UCSD-AML1 (cell line): ENCODE measurements around the gene OR10A3.

Source experiments
- DNase-seq: peaks from one replicate; lab custom pipeline; 2025; ENCODE audit not compliant: unreplicated experiment; lab: John Stamatoyannopoulos, UW

OR10A3 gene

DNA sequence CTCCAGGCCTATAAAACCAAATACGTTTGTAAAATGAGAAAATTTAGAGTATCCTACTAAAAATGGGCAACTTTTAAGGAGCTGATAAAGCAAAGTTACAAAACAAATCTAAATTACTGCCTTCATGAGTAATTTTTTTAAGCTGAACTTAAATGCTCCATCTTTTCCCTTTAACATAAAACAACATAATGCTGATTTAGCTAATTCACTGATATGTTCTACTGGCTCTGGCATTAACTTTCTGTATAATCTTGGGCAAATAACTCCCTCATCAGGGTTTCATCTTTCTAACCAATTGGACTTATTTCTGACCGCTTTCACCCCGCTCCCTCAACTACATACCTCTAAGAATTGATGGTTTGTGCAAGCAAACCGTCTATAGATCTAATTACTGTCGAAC, 362 bp downstream of the OR10A3 start:
- no peak for DNase-seq

DNA sequence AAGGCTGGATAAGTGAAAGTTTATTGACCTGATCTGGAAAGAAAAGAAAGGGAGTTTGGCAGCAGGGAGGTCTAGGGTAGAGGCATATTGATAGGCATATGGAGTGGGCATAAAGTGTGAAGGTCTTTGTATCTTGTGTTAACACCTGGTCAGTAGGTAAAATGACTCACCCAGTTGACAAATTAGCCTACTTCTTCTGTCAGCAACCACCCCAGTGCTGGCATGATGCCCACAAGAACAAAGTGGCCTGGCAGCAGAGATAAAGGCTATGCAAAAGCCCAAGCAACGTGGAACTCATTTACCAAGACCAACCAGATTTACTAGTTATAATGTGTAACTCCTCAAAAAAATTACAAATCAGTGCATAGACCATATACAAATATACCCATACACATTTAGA, 4.9 kb downstream of the OR10A3 start:
- no peak for DNase-seq

DNA sequence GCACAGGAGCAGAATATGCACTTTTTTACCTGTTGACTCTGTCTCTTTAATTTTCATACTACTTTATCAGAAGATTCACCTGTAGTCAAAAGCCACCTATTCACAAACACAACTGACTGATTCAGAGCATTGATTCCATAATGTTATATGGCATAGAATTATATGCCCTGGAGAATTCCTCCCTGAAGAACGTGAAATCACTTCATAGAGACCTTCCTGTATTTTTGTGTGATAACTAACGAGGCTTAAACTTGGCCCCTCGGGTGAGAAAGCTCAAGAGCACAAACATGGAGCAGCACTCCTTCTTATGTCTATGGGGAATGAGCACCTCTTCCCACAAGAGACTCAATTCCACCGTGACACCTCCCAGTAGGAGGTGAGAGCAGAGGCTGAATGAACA, 10.3 kb downstream of the OR10A3 start, which contains the start of gene OR10A6:
Gene OR10A6 (minus strand): TSS at position 101 of the 400 bp plus-strand sequence. CDS start 2,606 bp downstream, outside the sequence.
- DNase-seq = no peak

- no peak for DNase-seq
Observed at GRCh38 chr11:7927635-7928034, 13.9 kb downstream of the OR10A3 start.

DNA sequence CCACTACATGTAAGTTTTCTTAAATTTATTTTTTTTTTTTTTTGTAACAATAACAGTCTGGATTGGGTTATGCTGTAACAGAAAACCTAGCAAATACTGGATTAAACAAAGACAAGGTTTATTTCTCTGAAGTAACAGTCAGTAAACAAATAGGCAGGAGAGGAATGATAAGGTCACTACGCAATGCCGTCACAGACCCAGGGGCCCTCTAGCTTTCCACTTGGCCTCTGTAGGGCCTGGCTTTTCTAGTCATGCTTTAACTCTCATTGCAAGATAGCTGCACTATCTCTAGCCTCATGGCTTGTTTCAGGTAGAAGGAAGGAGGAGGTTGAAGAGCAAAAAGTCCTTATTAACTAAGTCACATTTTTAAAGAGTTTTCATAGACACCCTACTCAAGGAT, 17.0 kb downstream of the OR10A3 start:
- DNase-seq = no peak

DNA sequence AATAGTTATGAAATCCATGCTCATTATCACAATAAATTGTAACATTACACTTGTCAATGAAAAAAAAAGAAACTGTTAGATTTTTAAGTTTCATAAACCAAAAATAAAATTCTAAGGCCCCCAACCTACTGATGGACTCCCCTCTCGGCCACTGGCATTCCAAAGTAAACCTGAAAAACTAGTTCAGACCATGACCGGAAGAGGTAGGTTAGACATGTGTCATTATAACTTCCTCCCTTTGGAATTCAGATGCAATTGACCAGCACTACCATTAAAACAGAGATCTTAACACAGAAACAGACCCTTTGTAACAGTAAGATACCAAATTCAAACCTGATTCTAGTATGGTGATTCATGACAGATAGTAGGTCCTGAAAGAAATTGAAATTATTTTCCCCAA, 23.4 kb downstream of the OR10A3 start:
- no peak for DNase-seq

- no peak for DNase-seq
Observed at GRCh38 chr11:7911011-7911410, 30.5 kb downstream of the OR10A3 start.

- DNase-seq = no peak
Observed at GRCh38 chr11:7910286-7910788, 31.2 kb downstream of the OR10A3 start.

DNA sequence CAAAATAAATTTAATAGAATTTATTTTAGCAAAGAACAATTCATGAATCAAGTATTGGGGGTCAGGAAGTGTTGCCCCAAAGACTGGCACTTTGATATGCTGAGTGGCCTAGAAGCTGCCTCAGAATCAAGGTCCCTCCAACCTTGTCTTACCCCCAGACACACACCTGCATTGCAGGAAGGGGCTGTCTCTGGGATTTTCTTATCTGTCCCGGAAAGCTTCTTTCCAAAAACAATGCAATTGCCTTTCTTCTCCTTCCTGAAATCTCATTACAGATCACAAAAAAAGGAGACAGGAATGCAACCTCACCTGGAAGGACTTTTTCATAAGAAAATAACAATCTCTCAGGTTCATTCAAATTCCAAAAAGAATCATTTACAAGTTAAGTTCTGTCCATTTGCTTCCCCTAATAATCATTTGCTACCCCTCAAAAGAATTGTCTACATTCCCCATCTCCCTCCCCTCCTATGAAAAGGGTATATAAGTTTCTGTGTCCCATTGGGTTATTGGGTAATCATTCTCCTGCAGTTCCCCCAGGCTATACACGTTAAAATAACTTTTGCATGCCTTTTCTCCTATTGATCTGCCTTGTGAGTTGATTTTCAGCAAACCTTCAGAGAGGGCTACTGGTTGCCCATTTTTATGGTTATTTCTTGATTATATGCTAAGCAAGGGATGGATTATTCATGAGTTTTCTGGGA, 31.8 kb downstream of the OR10A3 start:
- no peak for DNase-seq

DNA sequence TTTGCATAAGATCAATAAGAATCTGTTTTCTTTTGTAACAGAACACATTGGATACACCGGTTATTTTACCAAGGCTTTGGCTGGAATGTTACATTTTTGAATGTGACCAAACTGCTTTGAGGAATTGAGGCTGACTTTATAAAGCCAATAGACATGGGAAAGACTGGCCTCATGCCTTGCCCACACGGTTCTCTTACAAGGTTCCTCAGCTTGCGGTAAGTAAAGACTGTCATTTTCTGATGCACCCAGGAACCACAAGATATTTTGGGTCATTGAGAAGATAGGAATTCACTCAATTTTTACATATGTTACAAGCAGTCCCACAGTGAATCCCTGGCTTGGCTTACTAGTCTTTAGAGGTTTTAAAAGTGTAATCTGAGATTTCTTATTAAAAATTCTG, 34.4 kb downstream of the OR10A3 start:
- no peak for DNase-seq

- DNase-seq = no peak
Observed at GRCh38 chr11:7906481-7906880, 35.0 kb downstream of the OR10A3 start.

DNA sequence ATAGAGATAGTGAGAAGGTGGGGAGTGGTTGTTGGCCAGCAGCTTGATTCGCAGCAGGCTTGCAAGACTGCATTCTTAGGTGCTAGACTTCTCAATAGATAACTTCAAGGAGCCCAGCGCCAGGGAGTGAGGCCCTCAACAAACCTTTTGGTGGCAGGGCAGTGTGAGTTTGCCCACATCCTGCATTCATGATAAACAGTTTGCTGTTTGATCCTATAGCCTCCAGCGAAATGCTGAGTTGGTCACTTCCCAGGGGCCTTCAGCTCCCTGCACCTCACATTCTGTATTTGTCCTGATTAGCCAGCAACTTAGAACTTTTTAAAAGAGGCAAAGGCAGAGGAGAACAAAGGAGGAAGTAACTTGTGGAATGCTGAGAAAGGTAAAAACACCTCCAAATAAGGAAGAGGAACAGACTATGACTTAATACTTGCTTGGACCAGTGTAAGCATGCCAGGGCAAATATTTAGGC, 35.5 kb downstream of the OR10A3 start:
- no peak for DNase-seq

- no peak for DNase-seq
Observed at GRCh38 chr11:7905549-7905948, 36.0 kb downstream of the OR10A3 start.

DNA sequence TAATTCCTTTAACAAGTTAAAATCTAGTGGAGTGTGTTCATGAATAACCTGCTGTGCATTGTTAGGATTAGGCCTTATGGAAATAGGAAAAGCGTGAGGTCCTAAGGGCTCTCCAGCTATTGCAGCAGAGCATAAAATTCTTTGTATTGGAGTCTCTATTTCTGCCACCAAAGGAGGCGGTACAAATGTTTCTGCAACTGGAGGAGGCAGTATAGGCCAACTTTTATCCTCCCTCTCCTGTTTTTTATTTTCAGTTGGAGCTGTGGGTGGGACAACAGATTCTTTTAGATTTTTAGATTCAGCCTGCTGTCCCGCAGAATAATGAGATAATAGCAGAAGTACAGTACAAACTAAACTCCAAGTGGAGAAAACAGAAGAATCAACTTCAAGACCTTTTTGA, 36.6 kb downstream of the OR10A3 start:
- no peak for DNase-seq

DNA sequence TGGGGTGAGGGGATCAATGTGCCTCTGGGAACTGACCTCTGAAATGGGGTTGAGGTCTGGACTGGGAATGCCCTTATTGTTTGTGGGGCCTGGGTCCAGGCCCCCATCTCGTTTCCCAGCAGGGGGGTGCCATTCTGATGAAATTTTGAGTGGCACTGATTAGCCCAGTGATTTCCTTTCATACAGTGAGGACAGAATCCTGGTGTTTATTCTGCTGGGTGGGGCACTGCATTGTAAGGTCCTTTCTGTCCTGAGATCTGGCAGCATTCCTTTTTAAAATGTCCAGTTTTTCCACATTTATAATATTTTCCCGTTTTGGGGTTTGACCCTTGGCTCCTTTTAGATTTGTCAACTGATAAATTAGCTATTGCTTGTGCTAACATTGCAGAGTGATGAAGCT, 37.6 kb downstream of the OR10A3 start:
- no peak for DNase-seq

DNA sequence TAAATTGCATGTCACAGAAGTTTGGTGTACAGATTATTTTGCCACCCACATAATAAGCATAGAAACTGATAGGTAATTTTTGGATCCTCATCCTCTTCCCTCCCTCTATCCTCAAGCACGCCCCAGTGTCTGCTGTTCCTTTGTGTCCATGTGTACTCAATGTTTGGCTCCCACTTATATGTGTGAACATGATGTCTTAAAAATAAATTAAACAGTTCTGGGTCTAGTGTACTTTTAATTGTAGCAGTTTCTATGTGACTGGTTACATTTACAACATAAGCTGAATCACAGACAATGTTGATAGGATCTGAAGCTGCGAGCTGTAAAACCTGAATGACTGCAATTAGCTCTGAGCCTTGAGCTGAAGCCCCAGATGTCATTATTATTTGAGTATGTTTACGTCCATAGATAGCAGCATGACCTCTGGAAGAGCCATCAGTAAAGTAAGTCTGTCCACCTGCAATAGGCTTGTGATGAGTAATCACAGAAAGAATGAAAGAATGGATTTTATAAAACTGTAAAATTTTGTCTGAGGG, 40.1 kb downstream of the OR10A3 start:
- DNase-seq = no peak

GRCh38 chr11:7900686-7901085, 40.8 kb downstream of the OR10A3 start:
- no peak for DNase-seq

GRCh38 chr11:7899418-7899817, 42.1 kb downstream of the OR10A3 start:
- DNase-seq = no peak

DNA sequence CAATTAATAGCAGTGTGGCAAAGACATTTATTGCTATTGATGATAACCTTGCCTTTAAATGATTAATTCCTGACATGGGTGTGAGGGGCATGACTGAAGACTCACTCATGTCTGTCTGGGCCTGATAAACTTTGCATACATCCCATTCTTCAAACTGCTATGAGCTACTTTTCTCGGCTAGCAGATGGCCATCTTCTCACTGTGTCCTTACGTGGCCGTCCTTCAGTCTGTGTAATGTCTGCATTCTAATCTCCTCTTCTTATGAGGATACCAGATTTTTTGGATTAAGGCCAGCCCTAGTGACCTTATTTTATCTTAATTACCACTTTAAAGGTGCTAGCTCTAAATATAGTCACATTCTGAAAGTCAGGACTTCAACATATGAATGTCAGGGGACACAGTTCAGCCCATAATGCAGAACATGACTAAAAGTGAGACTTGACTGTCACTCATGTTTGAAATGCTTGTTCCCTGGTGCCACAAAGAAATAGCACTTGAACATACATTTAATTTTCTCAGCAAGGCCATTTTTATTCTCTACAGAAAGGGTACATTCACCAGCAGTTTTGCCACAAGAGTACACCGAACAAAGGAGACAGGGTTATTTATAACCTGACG, 42.7 kb downstream of the OR10A3 start:
- DNase-seq = no peak

DNA sequence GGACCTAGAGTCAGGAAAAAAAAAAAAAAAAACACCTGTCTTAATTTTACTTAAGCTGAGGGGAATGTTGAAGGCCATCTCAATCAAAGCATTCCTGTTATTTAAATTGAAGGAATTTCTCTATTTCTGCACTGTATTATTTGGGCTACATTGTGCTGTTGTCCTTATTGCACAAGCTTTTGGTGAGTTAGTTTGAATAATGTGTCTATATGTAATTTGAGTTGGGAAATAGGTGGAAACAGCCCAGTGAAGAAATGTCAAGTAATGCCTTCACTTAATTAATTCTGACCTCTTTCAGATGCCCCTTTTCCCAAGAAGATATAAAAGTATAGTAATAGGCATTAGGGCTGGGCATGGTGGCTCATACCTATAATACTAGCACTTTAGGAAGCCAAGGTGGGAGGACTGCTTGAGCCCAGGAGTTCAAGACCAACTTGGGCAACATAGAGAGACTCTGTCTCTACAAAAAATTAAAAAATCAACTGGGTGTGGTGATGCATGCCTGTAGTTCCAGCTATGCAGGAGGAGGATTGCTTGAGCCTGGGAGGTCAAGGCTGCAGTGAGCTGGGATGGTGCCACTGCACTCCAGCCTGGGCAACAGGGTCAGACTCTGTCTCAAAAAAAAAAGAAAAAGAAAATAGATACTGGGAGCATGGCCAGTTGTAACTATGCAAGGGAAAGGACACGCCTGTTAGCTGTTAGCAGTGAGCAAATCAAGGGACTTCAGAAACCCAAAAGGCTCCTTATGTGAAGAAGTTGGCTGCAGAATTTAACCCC, 45.3 kb downstream of the OR10A3 start:
- no peak for DNase-seq

- DNase-seq = no peak
Observed at GRCh38 chr11:7894251-7894650, 47.3 kb downstream of the OR10A3 start.

GRCh38 chr11:7893796-7894195, 47.7 kb downstream of the OR10A3 start:
- DNase-seq = no peak
